Coronary artery (tissue), 2 donors: ENCODE measurements around the gene RALGAPA1.
A peak's percentile ranks its signal among the peaks of the same experiment; 100 is the strongest.
"Not testable (repeated sequence)": the region's sequence is repeated elsewhere in the genome, so short reads cannot be mapped to it uniquely, and the experiment has no call there.

Experiments used
- DNase-seq: peaks from one replicate; pipeline ENCODE4 v3.0.0-alpha.2; 2017; ENCODE audit warnings: low spot score
- H3K27ac ChIP-seq, 2 donors: fragments of 200-600 bp; sonication (generic); one replicate each; pipeline ENCODE4 v1.5.1; 2016 to 2019
- H3K4me3 ChIP-seq: fragments of 200-600 bp; sonication (generic); 2 replicates; pipeline ENCODE4 v1.5.1; 2016; ENCODE audit warnings: mild to moderate bottlenecking, moderate library complexity
- TF ChIP-seq, protein P1 (sequence below): fragments of 200-600 bp; sonication (generic); IDR thresholded peaks from one replicate; pipeline ENCODE4 v1.5.1; 2019; ENCODE audit warnings: antibody characterized with exemption

The RALGAPA1 gene

DNA sequence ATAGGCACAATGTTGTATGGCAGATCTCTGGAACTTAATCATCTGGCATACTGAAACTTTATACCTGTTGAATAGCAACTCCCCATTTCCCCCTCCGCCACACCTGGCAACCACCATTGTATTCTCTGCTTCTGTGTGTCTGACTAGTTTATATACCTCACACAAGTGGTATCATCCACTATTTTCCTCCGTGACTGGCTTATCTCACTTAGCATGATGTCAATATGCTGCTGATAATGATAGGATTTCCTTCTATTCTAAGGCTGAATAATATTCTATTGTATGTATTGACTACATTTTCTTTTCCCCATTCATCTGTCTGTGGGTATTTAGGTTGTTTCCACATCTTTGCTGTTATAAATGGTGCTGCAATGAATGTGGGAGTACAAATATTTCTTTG lies 38.5 kb upstream of the RALGAPA1 start:
- H3K27ac ChIP-seq, result no peak overlapping the region
- no peak for DNase-seq
- no peak overlapping the region for H3K4me3 ChIP-seq
- TF ChIP-seq, protein P1, sequence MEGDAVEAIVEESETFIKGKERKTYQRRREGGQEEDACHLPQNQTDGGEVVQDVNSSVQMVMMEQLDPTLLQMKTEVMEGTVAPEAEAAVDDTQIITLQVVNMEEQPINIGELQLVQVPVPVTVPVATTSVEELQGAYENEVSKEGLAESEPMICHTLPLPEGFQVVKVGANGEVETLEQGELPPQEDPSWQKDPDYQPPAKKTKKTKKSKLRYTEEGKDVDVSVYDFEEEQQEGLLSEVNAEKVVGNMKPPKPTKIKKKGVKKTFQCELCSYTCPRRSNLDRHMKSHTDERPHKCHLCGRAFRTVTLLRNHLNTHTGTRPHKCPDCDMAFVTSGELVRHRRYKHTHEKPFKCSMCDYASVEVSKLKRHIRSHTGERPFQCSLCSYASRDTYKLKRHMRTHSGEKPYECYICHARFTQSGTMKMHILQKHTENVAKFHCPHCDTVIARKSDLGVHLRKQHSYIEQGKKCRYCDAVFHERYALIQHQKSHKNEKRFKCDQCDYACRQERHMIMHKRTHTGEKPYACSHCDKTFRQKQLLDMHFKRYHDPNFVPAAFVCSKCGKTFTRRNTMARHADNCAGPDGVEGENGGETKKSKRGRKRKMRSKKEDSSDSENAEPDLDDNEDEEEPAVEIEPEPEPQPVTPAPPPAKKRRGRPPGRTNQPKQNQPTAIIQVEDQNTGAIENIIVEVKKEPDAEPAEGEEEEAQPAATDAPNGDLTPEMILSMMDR, result no peak

DNA sequence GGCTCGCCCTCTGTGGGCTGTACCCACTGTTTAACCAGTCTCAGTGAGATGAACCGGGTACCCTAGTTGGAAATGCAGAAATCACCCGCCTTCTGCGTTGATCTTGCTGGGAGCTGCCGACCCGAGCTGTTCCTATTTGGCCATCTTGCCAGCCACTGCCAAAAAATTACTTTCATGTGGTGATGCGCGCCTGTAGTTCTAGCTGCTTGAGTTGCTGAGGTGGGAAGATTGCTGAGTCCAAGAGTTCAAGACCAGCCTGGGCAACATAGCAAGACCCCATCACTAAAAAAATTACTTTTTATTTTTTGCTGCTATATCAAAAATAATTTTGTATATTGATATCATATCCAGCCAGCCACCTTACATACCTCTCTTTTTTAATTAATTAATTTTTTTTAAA lies 35.4 kb upstream of the RALGAPA1 start:
- DNase-seq, result no peak
- Histone ChIP-seq H3K27ac (no peak overlapping the region), H3K4me3 (no peak overlapping the region)
- TF ChIP-seq, protein P1, result no peak

DNA sequence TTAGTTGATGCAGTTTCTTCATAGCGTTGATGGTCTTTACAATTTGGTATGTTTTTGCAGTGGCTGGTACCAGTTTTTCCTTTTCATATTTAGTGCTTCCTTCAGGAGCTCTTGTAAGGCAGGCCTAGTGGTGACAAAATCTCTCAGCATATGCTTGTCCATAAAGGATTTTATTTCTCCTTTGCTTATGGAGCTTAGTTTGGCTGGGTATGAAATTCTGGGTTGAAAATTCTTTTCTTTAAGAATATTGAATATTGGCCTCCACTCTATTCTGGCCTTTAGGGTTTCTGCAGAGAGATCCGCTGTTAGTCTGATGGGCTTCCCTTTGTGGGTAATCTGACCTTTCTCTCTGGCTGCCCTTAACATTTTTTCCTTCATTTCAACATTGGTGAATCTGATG lies 33.1 kb upstream of the RALGAPA1 start:
- not testable (repeated sequence) for H3K4me3 ChIP-seq, H3K27ac ChIP-seq, DNase-seq

DNA sequence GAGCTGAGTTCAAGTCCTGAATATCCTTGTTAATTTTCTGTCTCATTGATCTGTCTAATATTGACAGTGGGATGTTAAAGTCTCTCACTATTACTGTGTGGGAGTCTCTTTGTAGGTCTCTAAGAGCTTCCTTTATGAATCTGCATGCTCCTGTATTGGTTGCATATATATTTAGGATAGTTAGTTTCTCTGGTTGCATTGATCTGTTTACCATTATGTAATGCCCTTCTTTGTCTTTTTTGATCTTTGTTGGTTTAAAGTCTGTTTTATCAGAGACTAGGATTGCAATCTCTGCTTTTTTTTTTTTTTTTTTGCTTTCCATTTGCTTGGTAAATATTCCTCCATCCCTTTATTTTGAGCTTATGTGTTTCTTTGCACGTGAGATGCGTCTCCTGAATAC lies 32.6 kb upstream of the RALGAPA1 start:
- H3K27ac ChIP-seq, DNase-seq: not testable (repeated sequence)

DNA sequence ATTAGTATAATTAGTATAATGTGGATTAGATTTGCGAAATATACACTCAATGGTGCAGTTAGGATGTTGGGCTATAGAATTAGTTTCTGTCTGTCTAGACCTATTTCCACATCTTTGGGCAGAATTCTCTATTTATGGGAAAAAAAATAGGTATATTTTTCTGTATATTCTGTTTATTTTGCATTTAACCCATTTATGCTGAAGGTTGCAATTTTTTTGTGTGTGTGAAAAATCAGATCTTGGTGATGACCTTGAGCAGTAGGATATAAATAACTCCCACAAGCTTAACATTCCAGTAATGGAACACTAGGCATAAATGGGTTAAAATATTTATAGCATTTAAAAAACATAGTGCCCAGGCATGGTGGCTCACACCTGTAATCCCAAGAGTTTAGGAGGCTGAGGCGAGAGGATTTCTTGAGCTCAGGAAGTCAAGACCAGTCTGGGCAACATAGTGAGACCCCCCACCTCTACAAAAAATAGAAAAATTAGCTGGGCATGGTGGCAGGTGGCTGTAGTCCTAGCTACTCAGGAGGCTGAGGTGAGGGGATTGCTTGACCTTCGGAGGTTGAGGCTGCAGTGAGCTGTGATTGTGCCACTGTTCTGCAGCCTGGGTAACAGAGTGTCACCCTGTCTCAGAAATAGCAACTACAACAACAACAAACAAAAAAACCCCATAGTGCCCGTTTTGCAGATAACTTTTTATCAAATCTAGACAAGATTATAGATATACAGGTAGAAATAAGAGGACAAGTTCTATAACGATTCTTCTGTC lies 26.3 kb upstream of the RALGAPA1 start:
- TF ChIP-seq, protein P1, result no peak
- no peak overlapping the region for H3K27ac ChIP-seq

More for the DNA sequence above, 32.6 kb upstream of the RALGAPA1 start:
- H3K4me3 ChIP-seq, result not testable (repeated sequence)

DNA sequence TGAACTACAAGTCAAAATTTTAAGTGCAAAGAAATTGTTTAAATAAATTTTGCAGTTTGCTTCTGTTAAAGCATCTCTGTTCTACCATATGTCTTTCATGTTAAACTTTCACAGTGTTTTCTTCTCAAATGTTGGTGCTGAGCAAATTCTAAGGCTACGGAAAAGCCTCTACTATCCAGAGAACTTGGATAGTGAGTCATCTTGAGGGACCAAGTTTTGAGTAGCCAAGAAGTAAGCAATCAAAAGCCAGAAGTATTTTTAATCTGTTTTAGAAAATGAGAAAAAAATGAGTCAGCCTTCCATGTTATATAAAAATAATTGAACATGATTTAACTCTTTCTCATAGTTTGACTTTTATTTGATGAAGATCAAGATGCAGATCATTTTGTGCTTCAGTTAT lies 20.4 kb upstream of the RALGAPA1 start:
- TF ChIP-seq, protein P1, result no peak
- no peak for DNase-seq
- Histone ChIP-seq H3K27ac (no peak overlapping the region), H3K4me3 (no peak overlapping the region)

More for the DNA sequence above, 26.3 kb upstream of the RALGAPA1 start:
- no peak for DNase-seq
- no peak overlapping the region for H3K4me3 ChIP-seq

DNA sequence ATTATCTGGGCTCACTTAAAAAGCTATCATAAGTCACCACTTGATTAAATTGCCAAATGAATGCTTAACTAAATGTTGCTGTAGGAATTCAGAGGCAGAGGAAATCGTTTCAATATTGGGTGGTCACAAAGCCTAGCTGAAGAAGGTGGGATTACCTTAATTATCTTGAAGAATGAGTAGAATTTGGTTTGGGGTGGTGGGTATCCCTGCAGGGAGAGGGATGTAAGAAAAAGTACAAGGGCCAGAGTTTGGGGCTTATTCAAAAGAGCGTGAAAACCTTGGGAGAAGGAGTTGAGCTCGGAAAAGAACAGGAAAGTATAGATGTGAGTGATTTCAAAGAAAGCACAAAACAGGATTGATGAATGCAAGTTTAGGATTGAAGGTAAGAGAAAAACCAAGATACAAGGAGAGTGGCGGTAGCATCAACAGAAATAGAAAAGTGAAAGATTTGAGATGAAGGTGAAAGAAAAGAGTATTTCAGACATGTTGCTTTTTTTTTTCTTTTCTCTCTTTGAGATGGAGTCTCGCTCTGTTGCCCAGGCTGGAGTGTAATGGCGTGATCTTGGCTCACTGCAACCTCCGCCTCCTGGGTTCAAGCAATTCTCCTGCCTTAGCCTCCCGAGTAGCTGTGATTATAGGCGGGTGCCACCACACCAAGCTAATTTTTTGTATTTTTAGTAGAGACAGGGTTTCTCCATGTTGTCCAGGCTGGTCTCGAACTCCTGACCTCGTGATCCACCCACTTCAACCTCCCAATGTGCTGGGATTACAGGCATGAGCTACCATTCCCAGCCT lies 18.8 kb upstream of the RALGAPA1 start:
- no peak for DNase-seq
- Histone ChIP-seq H3K4me3 (peak overlapping the region; percentile 80), H3K27ac (no peak overlapping the region)
- TF ChIP-seq, protein P1, result no peak

DNA sequence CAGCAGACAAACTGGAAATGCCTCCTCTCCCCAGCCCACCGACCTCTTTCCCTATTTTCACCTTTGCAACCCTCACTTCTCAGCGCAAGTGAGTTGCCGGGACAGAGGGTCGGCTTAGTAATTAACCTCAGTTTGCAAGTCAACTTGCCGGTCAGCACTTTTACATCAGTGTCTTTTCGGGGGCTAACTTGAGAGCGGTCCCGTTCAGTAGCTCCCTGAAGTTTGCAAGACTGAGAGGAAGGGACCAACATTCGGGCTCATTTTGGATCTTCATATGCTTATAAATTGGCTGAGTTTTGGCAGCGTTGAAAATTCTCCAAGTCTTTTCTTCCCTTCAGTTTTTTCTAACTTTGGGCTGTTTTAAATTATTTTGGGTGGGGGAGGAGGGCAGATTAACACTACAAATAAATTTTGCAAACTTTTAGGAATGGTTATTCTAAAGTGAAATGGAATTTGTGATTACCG lies 17.9 kb upstream of the RALGAPA1 start:
- H3K4me3 ChIP-seq, result peak overlapping the region; percentile 80
- DNase-seq, result no peak
- TF ChIP-seq, protein P1, result no peak
- peak overlapping the region; percentile 96 to 98 for H3K27ac ChIP-seq
